Osteoblast (primary cell): Measurements from ENCODE around the gene POPDC3. TPM values are rescaled to one million over a fixed set of nuclear protein-coding genes. Genes with fewer than 3 reads are reported as not detected.
"Not testable (repeated sequence)": the region's sequence is repeated elsewhere in the genome, so short reads cannot be mapped to it uniquely, and the experiment has no call there.

Experiments used
- DNase-seq: peaks from one replicate; pipeline ENCODE4 v3.0.0; 2011; ENCODE audit warnings: low spot score, mixed read lengths; ENCODE audit not compliant: insufficient read length; ENCODE audit errors: missing footprints
- H2AFZ ChIP-seq: 2 replicates; pipeline ENCODE4 v1.6.0; 2011; ENCODE audit warnings: mild to moderate bottlenecking, low read length
- H3K27ac ChIP-seq: 2 replicates; pipeline ENCODE4 v1.5.1; 2011; ENCODE audit warnings: mild to moderate bottlenecking, low read depth, low read length, moderate library complexity
- H3K27me3 ChIP-seq: 2 replicates; pipeline ENCODE4 v1.6.0; 2012; ENCODE audit warnings: mild to moderate bottlenecking, control low read depth, inconsistent platforms, low read length, moderate library complexity; ENCODE audit not compliant: insufficient read depth
- H3K36me3 ChIP-seq: 2 replicates; pipeline ENCODE4 v1.5.1; 2011; ENCODE audit warnings: mild to moderate bottlenecking, low read length, control low read depth, moderate library complexity; ENCODE audit not compliant: insufficient read depth
- H3K4me1 ChIP-seq: 2 replicates; pipeline ENCODE4 v1.5.1; 2011; ENCODE audit warnings: mild to moderate bottlenecking, low read length, control low read depth, moderate library complexity; ENCODE audit not compliant: insufficient read depth
- H3K4me2 ChIP-seq: 2 replicates; pipeline ENCODE4 v1.6.0; 2011; ENCODE audit warnings: mild to moderate bottlenecking, low read length; ENCODE audit not compliant: insufficient read depth
- H3K4me3 ChIP-seq: fragments of 200-600 bp; sonication (generic); 3 replicates; pipeline ENCODE4 v1.5.1; 2012; ENCODE audit warnings: mild to moderate bottlenecking, low read length, inconsistent platforms; ENCODE audit not compliant: insufficient read depth
- H3K79me2 ChIP-seq: 2 replicates; pipeline ENCODE4 v1.6.0; 2012; ENCODE audit warnings: mild to moderate bottlenecking, low read length, control low read depth, inconsistent platforms; ENCODE audit not compliant: insufficient read depth
- H3K9me3 ChIP-seq: 2 replicates; pipeline ENCODE4 v1.5.1; 2011; ENCODE audit warnings: low read depth, low read length, control low read depth
- H4K20me1 ChIP-seq: 2 replicates; pipeline ENCODE4 v1.6.0; 2012; ENCODE audit warnings: mild to moderate bottlenecking, low read length, control low read depth; ENCODE audit not compliant: insufficient read depth
- CTCF ChIP-seq: IDR thresholded peaks from 2 replicates; pipeline ENCODE4 v1.5.1; 2011; ENCODE audit warnings: mild to moderate bottlenecking, low read depth, low read length, moderate library complexity; ENCODE audit errors: extremely low read depth
- total RNA-seq: library from RNA; depleted of rRNA; stranded (reverse); fragments of >200 nt; gene quantifications from 2 replicates; pipeline ENCODE4 v1.2.3, GENCODE V29; 2012

Gene POPDC3
- total RNA-seq, 1 donor: 32.6 TPM

- no peak overlapping the region for H3K4me3 ChIP-seq
- no peaks in the 10 kb centered on the region for H3K9me3 ChIP-seq
- H3K4me1 ChIP-seq: no peaks in the 10 kb centered on the region
- no peaks in the 10 kb centered on the region for H4K20me1 ChIP-seq
- H3K4me2 ChIP-seq: no peak overlapping the region
- DNase-seq: no peak
- no peak overlapping the region for H3K27ac ChIP-seq
- H3K79me2 ChIP-seq: no peaks in the 10 kb centered on the region
- TF ChIP-seq CTCF: no peak
- H2AFZ ChIP-seq: no peak overlapping the region
- H3K27me3 ChIP-seq: peaks cover 5% of the 10 kb centered on the region
- no peaks in the 10 kb centered on the region for H3K36me3 ChIP-seq
Observed at GRCh38 chr6:105220186-105220585, 40.4 kb upstream of the POPDC3 start.

GRCh38 chr6:105219218-105219617, 39.4 kb upstream of the POPDC3 start:
- not testable (repeated sequence) for H3K79me2 ChIP-seq, H3K27me3 ChIP-seq, H4K20me1 ChIP-seq, H3K36me3 ChIP-seq, H3K4me3 ChIP-seq, H3K4me2 ChIP-seq, H3K27ac ChIP-seq, H3K4me1 ChIP-seq, DNase-seq, H2AFZ ChIP-seq, H3K9me3 ChIP-seq

GRCh38 chr6:105215506-105215905, 35.7 kb upstream of the POPDC3 start:
- Histone ChIP-seq H3K4me3 (no peak overlapping the region), H4K20me1 (no peaks in the 10 kb centered on the region), H3K9me3 (no peaks in the 10 kb centered on the region), H3K27me3 (no peaks in the 10 kb centered on the region), H3K27ac (no peak overlapping the region), H3K4me1 (peaks cover 4% of the 10 kb centered on the region), H3K36me3 (no peaks in the 10 kb centered on the region), H2AFZ (no peak overlapping the region), H3K4me2 (no peak overlapping the region), H3K79me2 (no peaks in the 10 kb centered on the region)
- no peak for TF ChIP-seq CTCF
- no peak for DNase-seq

GRCh38 chr6:105214668-105215067, 34.9 kb upstream of the POPDC3 start:
- no peak overlapping the region for H3K27ac ChIP-seq
- no peak overlapping the region for H3K4me2 ChIP-seq
- no peaks in the 10 kb centered on the region for H4K20me1 ChIP-seq
- H3K4me3 ChIP-seq: no peak overlapping the region
- no peaks in the 10 kb centered on the region for H3K9me3 ChIP-seq
- peaks cover 12% of the 10 kb centered on the region for H3K4me1 ChIP-seq
- no peak overlapping the region for H2AFZ ChIP-seq
- no peak for DNase-seq
- TF ChIP-seq CTCF: no peak
- no peaks in the 10 kb centered on the region for H3K36me3 ChIP-seq
- no peaks in the 10 kb centered on the region for H3K27me3 ChIP-seq
- no peaks in the 10 kb centered on the region for H3K79me2 ChIP-seq
